Mammary epithelial cell (primary cell): ENCODE results near the gene MSANTD3.

Source experiments
- CTCF ChIP-seq, 2 donors: IDR thresholded peaks in 1 of 2; conservative IDR thresholded peaks in 1 of 2; 2 replicates each; pipeline ENCODE4 v1.5.1; 2011 to 2012; ENCODE audit warnings: inconsistent platforms in 2 of 2, low read length in 2 of 2, mild to moderate bottlenecking in 2 of 2, control low read depth in 1 of 2, low read depth in 1 of 2; ENCODE audit not compliant: insufficient read depth in 1 of 2; ENCODE audit errors: extremely low read depth in 1 of 2
- EZH2 ChIP-seq: IDR thresholded peaks from 2 replicates; pipeline ENCODE4 v1.6.1; 2012; ENCODE audit warnings: low read length, inconsistent platforms, borderline replicate concordance

- no peak for TF ChIP-seq EZH2
- TF ChIP-seq CTCF (conservative IDR thresholded peaks at IDR 0.05 in 1 of 2, IDR thresholded peaks at IDR 0.05 in 1 of 2; ENCODE audit: extremely low read depth in 1 of 2, insufficient read depth in 1 of 2, low read depth in 1 of 2, low read length in 2 of 2): no peak
These were observed 52.9 kb downstream of the MSANTD3 start for GRCh38 chr9:100479820-100480219.
